Epidermal melanocyte (primary cell): Measurements from ENCODE around the gene AP1S3.
"Not testable (repeated sequence)": the region's sequence is repeated elsewhere in the genome, so short reads cannot be mapped to it uniquely, and the experiment has no call there.

Source experiments
- DNase-seq: peaks from one replicate; pipeline ENCODE4 v3.0.0; 2011; ENCODE audit warnings: low spot score; ENCODE audit not compliant: insufficient read length

The AP1S3 gene

GRCh38 chr2:223801736-223802135, 35.6 kb downstream of the AP1S3 start:
- DNase-seq = no peak

GRCh38 chr2:223800908-223801307, 36.5 kb downstream of the AP1S3 start:
- DNase-seq = no peak

GRCh38 chr2:223797811-223798721, 39.3 kb downstream of the AP1S3 start:
- peak; percentile 67 for DNase-seq

- DNase-seq = no peak
Measured at GRCh38 chr2:223797037-223797436, 40.3 kb downstream of the AP1S3 start.

- DNase-seq = no peak
Measured at GRCh38 chr2:223789423-223789822, 48.0 kb downstream of the AP1S3 start.

GRCh38 chr2:223788826-223789225, 48.6 kb downstream of the AP1S3 start:
- DNase-seq = no peak

- not testable (repeated sequence) for DNase-seq
Measured at GRCh38 chr2:223788106-223788505, 49.3 kb downstream of the AP1S3 start.

- DNase-seq = no peak
Measured at GRCh38 chr2:223787358-223787757, 50.0 kb downstream of the AP1S3 start.

- DNase-seq = no peak
Measured at GRCh38 chr2:223786943-223787342, 50.4 kb downstream of the AP1S3 start.

GRCh38 chr2:223786236-223786635, 51.1 kb downstream of the AP1S3 start:
- no peak for DNase-seq

GRCh38 chr2:223784221-223784772, 53.1 kb downstream of the AP1S3 start:
- no peak for DNase-seq

- DNase-seq = no peak
Measured at GRCh38 chr2:223782629-223783028, 54.8 kb downstream of the AP1S3 start.

- DNase-seq = no peak
Measured at GRCh38 chr2:223781560-223781959, 55.8 kb downstream of the AP1S3 start.

- DNase-seq = peak; percentile 20
Measured at GRCh38 chr2:223779877-223780276, 57.5 kb downstream of the AP1S3 start.

GRCh38 chr2:223774193-223774592, 63.2 kb downstream of the AP1S3 start:
- DNase-seq = no peak

GRCh38 chr2:223772363-223772762, 65.0 kb downstream of the AP1S3 start:
- DNase-seq = no peak

GRCh38 chr2:223771475-223771874, 65.9 kb downstream of the AP1S3 start:
- DNase-seq = no peak

- DNase-seq = no peak
Measured at GRCh38 chr2:223768179-223768578, 69.2 kb downstream of the AP1S3 start.

- no peak for DNase-seq
Measured at GRCh38 chr2:223767341-223767740, 70.0 kb downstream of the AP1S3 start.

- DNase-seq = no peak
Measured at GRCh38 chr2:223765221-223765785, 72.1 kb downstream of the AP1S3 start.

GRCh38 chr2:223764796-223765195, 72.6 kb downstream of the AP1S3 start:
- DNase-seq = no peak

GRCh38 chr2:223762853-223763252, 74.5 kb downstream of the AP1S3 start:
- no peak for DNase-seq

- DNase-seq = not testable (repeated sequence)
Measured at GRCh38 chr2:223761746-223762145, 75.6 kb downstream of the AP1S3 start.
